RWPE1 (cell line): ENCODE measurements around the gene MACROH2A2.

ENCODE experiments used
- CTCF ChIA-PET: fragments of 350-600 bp; sonication (Branson Sonifier 250); formaldehyde crosslinking; extraction: SDS; loops from one replicate; lab custom pipeline; 2021; lab: Yijun Ruan, JAX
- POLR2A ChIA-PET: fragments of 400-600 bp; formaldehyde crosslinking; extraction: SDS; loops from one replicate; lab custom pipeline; 2020; ENCODE audit warnings: antibody characterized with exemption; ENCODE audit not compliant: low non-redundant PET; lab: Yijun Ruan, JAX
- DNase-seq: peaks from one replicate; pipeline ENCODE4 v3.0.0; 2012; ENCODE audit warnings: low spot score
- H3K27ac ChIP-seq: fragments of 450-650 bp; 2 replicates; pipeline ENCODE4 v1.5.1; 2017
- CTCF ChIP-seq: fragments of 450-650 bp; conservative IDR thresholded peaks from 2 replicates; pipeline ENCODE4 v1.5.1; 2017; ENCODE audit warnings: low read depth, mild to moderate bottlenecking

The MACROH2A2 gene

GRCh38 chr10:70088308-70088698, 35.7 kb downstream of the MACROH2A2 start:
- no peak for TF ChIP-seq CTCF
- DNase-seq = no peak
- POLR2A ChIA-PET = no interaction called here
- CTCF ChIA-PET = no interaction called here
- no peak overlapping the region for H3K27ac ChIP-seq

- TF ChIP-seq CTCF = no peak
- ChIA-PET CTCF (no interaction called here), POLR2A (no interaction called here)
- H3K27ac ChIP-seq = no peak overlapping the region
- no peak for DNase-seq
Measured at GRCh38 chr10:70090013-70090412, 37.4 kb downstream of the MACROH2A2 start.

- TF ChIP-seq CTCF = no peak
- ChIA-PET CTCF (no interaction called here), POLR2A (no interaction called here)
- DNase-seq = no peak
- H3K27ac ChIP-seq = no peak overlapping the region
Measured at GRCh38 chr10:70090951-70091350, 38.3 kb downstream of the MACROH2A2 start.

GRCh38 chr10:70092389-70092718, 39.7 kb downstream of the MACROH2A2 start:
- H3K27ac ChIP-seq = no peak overlapping the region
- DNase-seq = no peak
- ChIA-PET CTCF (no interaction called here), POLR2A (no interaction called here)
- TF ChIP-seq CTCF = no peak

GRCh38 chr10:70093335-70093944, 40.8 kb downstream of the MACROH2A2 start:
- CTCF ChIA-PET = interaction anchor here (0.8 to 1.1 kb wide), 2 partner anchors 14 to 22 kb away, joined by 4 read pairs; no protein-coding TSS in a partner anchor

GRCh38 chr10:70094250-70094649, 41.6 kb downstream of the MACROH2A2 start:
- DNase-seq = no peak
- no peak for TF ChIP-seq CTCF
- ChIA-PET CTCF (interaction anchor here (0.5 to 1.1 kb wide), 3 partner anchors 13 to 110 kb away, joined by 3 to 4 read pairs (median 4); no protein-coding TSS in a partner anchor), POLR2A (no interaction called here)
- no peak overlapping the region for H3K27ac ChIP-seq

More at GRCh38 chr10:70093335-70093944, 40.8 kb downstream of the MACROH2A2 start:
- POLR2A ChIA-PET = interaction anchor here (0.5 kb wide), 1 partner anchor 32 kb away, joined by 3 read pairs; no protein-coding TSS in a partner anchor
- no peak for TF ChIP-seq CTCF
- H3K27ac ChIP-seq = no peak overlapping the region
- DNase-seq = no peak
